ENCODE measurements around the gene C12orf60.

C12orf60 gene

GRCh38 chr12:14852880-14853279 lies 49.4 kb downstream of the C12orf60 start:
- no peak for DNase-seq (ENCODE audit: extremely low spot score)
- CTCF ChIA-PET, result interaction anchor here (0.9 to 1.3 kb wide), 4 partner anchors 20 to 155 kb away, joined by 3 to 4 read pairs (median 3); partner anchors contain the start of gene PDE6H
- no peak for TF ChIP-seq CTCF (IDR thresholded peaks at IDR 0.05; ENCODE audit: control extremely low read depth, extremely low read depth, low read depth, missing control alignments)
- POLR2A ChIA-PET, result no interaction called here

- DNase-seq (ENCODE audit: extremely low spot score), result no peak
- ChIA-PET CTCF (interaction anchor here (0.7 to 1.5 kb wide), 2 partner anchors 9 to 141 kb away, joined by 3 to 4 read pairs; no protein-coding TSS in a partner anchor), POLR2A (no interaction called here)
- no peak for TF ChIP-seq CTCF (IDR thresholded peaks at IDR 0.05; ENCODE audit: control extremely low read depth, extremely low read depth, low read depth, missing control alignments)
Measured at GRCh38 chr12:14853961-14854360, 50.5 kb downstream of the C12orf60 start.

GRCh38 chr12:14854586-14855183 lies 51.2 kb downstream of the C12orf60 start:
- no peak for TF ChIP-seq CTCF (IDR thresholded peaks at IDR 0.05; ENCODE audit: control extremely low read depth, extremely low read depth, low read depth, missing control alignments)
- DNase-seq (ENCODE audit: extremely low spot score), result peak; percentile 17
- CTCF ChIA-PET, result interaction anchor here (0.7 to 1.5 kb wide), 3 partner anchors 9 to 140 kb away, joined by 3 to 5 read pairs (median 4); no protein-coding TSS in a partner anchor
- POLR2A ChIA-PET, result no interaction called here

- no peak for DNase-seq (ENCODE audit: extremely low spot score)
- ChIA-PET CTCF (no interaction called here), POLR2A (no interaction called here)
- no peak for TF ChIP-seq CTCF (IDR thresholded peaks at IDR 0.05; ENCODE audit: control extremely low read depth, extremely low read depth, low read depth, missing control alignments)
Measured at GRCh38 chr12:14858513-14858912, 55.0 kb downstream of the C12orf60 start.

GRCh38 chr12:14860490-14860889 lies 57.0 kb downstream of the C12orf60 start:
- no peak for DNase-seq (ENCODE audit: extremely low spot score)
- ChIA-PET CTCF (no interaction called here), POLR2A (no interaction called here)
- TF ChIP-seq CTCF (IDR thresholded peaks at IDR 0.05; ENCODE audit: control extremely low read depth, extremely low read depth, low read depth, missing control alignments), result no peak

GRCh38 chr12:14868916-14869506 lies 65.5 kb downstream of the C12orf60 start:
- POLR2A ChIA-PET, result interaction anchor here (0.6 kb wide), 1 partner anchor 43 kb away, joined by 4 read pairs; no protein-coding TSS in a partner anchor

More at GRCh38 chr12:14868916-14869506, 65.5 kb downstream of the C12orf60 start:
- no peak for DNase-seq (ENCODE audit: extremely low spot score)
- CTCF ChIA-PET, result interaction anchor here (0.9 to 1.5 kb wide), 2 partner anchors 34 to 352 kb away, joined by 3 read pairs; partner anchors contain the start of gene RERG
- no peak for TF ChIP-seq CTCF (IDR thresholded peaks at IDR 0.05; ENCODE audit: control extremely low read depth, extremely low read depth, low read depth, missing control alignments)
